Activated CD4-positive, alpha-beta memory T cell treated with anti-CD3 and anti-CD28 coated beads, Interleukin-2, amount 10 ng/mL, durations not matched to agents 7 days and 5 days (primary cell): ENCODE data around the gene EIF2B4. TPM values are rescaled to one million over a fixed set of nuclear protein-coding genes. Genes with fewer than 3 reads are reported as not detected.
A peak's percentile ranks its signal among the peaks of the same experiment; 100 is the strongest.

Experiments
- CTCF ChIA-PET: fragments of 350-600 bp; sonication (Branson Sonifier 250); formaldehyde crosslinking; loops from one replicate; lab custom pipeline; 2021; ENCODE audit warnings: antibody characterized with exemption, inconsistent platforms; lab: Charles Lee
- POLR2A ChIA-PET: fragments of 350-600 bp; sonication (Branson Sonifier 250); formaldehyde crosslinking; loops from one replicate; lab custom pipeline; 2021; ENCODE audit warnings: antibody characterized with exemption; lab: Charles Lee
- DNase-seq: peaks from one replicate; pipeline ENCODE4 v3.0.0-alpha.2; 2020
- H3K27ac Mint-ChIP-seq: one replicate; pipeline ENCODE4 v1.8.0; 2021; ENCODE audit warnings: mild to moderate bottlenecking, mixed read lengths
- H3K27me3 Mint-ChIP-seq: one replicate; pipeline ENCODE4 v1.8.0; 2021; ENCODE audit warnings: mixed read lengths
- H3K36me3 Mint-ChIP-seq: one replicate; pipeline ENCODE4 v1.8.0; 2021; ENCODE audit warnings: low read depth, mixed read lengths
- H3K4me1 Mint-ChIP-seq: one replicate; pipeline ENCODE4 v1.8.0; 2021; ENCODE audit warnings: mixed read lengths
- H3K4me3 Mint-ChIP-seq: one replicate; pipeline ENCODE4 v1.8.0; 2021; ENCODE audit warnings: mild to moderate bottlenecking, mixed read lengths
- H3K9me3 Mint-ChIP-seq: one replicate; pipeline ENCODE4 v1.8.0; 2021; ENCODE audit warnings: mixed read lengths
- total RNA-seq, 2 experiments: library from RNA; stranded (reverse); gene quantifications; one replicate each; pipeline ENCODE4 v1.2.3, GENCODE V29; 2021

EIF2B4 gene
- total RNA-seq, 2 experiments from 2014 or later = 34.1 to 36.9 TPM

- Mint-ChIP-seq H3K4me3 (peak overlapping the region; percentile 38), H3K9me3 (no peaks in the 10 kb centered on the region), H3K4me1 (peaks cover 41% of the 10 kb centered on the region), H3K27me3 (no peaks in the 10 kb centered on the region), H3K27ac (peak overlapping the region; percentile 90), H3K36me3 (peaks cover 39% of the 10 kb centered on the region)
- POLR2A ChIA-PET = interaction anchor here (0.7 to 2.6 kb wide), 11 partner anchors 9 to 238 kb away, joined by 3 to 17 read pairs (median 4); partner anchors contain the start of genes CCDC121, GPN1, PPM1G and SNX17
- CTCF ChIA-PET = interaction anchor here (0.8 to 2.0 kb wide), 4 partner anchors 10 to 38 kb away, joined by 3 to 7 read pairs (median 6); partner anchors contain the start of genes NRBP1, PPM1G and ZNF513
- no peak for DNase-seq
These were observed 20.9 kb upstream of the EIF2B4 start for GRCh38 chr2:27390822-27391679.

GRCh38 chr2:27381577-27382181, 11.5 kb upstream of the EIF2B4 start:
- Mint-ChIP-seq H3K27ac (peak overlapping the region; percentile 88), H3K27me3 (no peaks in the 10 kb centered on the region), H3K9me3 (no peaks in the 10 kb centered on the region), H3K4me1 (peaks cover 37% of the 10 kb centered on the region), H3K4me3 (peak overlapping the region; percentile 87), H3K36me3 (peaks cover 74% of the 10 kb centered on the region)
- POLR2A ChIA-PET = interaction anchor here (1.2 to 5.1 kb wide), 5 partner anchors 10 to 247 kb away, joined by 5 to 96 read pairs (median 24); partner anchors contain the start of genes CCDC121, EIF2B4, GPN1 and NRBP1
- DNase-seq = no peak
- CTCF ChIA-PET = interaction anchor here (0.9 to 3.4 kb wide), 2 partner anchors 12 to 302 kb away, joined by 3 to 14 read pairs; no protein-coding TSS in a partner anchor

GRCh38 chr2:27380626-27381545, 10.7 kb upstream of the EIF2B4 start, which contains the start of gene ZNF513:
ZNF513 (minus strand) TSS chr2:27380734; CDS start chr2:27380526, 208 bp downstream.
- no peaks in the 10 kb centered on the region for H3K27me3 Mint-ChIP-seq
- CTCF ChIA-PET = interaction anchor here (0.6 to 3.4 kb wide), 5 partner anchors 10 to 303 kb away, joined by 3 to 14 read pairs (median 5); partner anchors contain the start of genes EIF2B4 and SNX17
- POLR2A ChIA-PET = interaction anchor here (0.9 to 5.1 kb wide), 13 partner anchors 10 to 302 kb away, joined by 3 to 96 read pairs (median 10); partner anchors contain the start of genes CCDC121, EIF2B4, GPN1 and GTF3C2
- H3K9me3 Mint-ChIP-seq = no peaks in the 10 kb centered on the region
- H3K27ac Mint-ChIP-seq = peak within 1 kb of the TSS; percentile 92
- peaks cover 80% of the 10 kb centered on the region for H3K36me3 Mint-ChIP-seq
- H3K4me3 Mint-ChIP-seq = peak within 1 kb of the TSS; percentile 87
- H3K4me1 Mint-ChIP-seq = peaks cover 37% of the 10 kb centered on the region
- peak; percentile 93 for DNase-seq

GRCh38 chr2:27379836-27380625, 9.9 kb upstream of the EIF2B4 start:
- ChIA-PET POLR2A (interaction anchor here (0.6 to 5.1 kb wide), 18 partner anchors 10 to 404 kb away, joined by 3 to 96 read pairs (median 6); partner anchors contain the start of genes CCDC121, EIF2B4, GPN1 and GTF3C2), CTCF (interaction anchor here (0.6 to 3.4 kb wide), 7 partner anchors 9 to 303 kb away, joined by 3 to 14 read pairs (median 6); partner anchors contain the start of genes EIF2B4, GTF3C2 and SNX17)
- no peaks in the 10 kb centered on the region for H3K27me3 Mint-ChIP-seq

GRCh38 chr2:27379383-27379835, 9.3 kb upstream of the EIF2B4 start:
- Mint-ChIP-seq H3K27ac (peak overlapping the region; percentile 92), H3K36me3 (peaks cover 84% of the 10 kb centered on the region), H3K4me3 (peak overlapping the region; percentile 87), H3K4me1 (peaks cover 37% of the 10 kb centered on the region), H3K27me3 (no peaks in the 10 kb centered on the region), H3K9me3 (no peaks in the 10 kb centered on the region)
- ChIA-PET POLR2A (interaction anchor here (0.7 to 5.1 kb wide), 13 partner anchors 9 to 404 kb away, joined by 3 to 96 read pairs (median 10); partner anchors contain the start of genes CCDC121, EIF2B4, GPN1 and GTF3C2), CTCF (interaction anchor here (1.0 to 3.4 kb wide), 7 partner anchors 8 to 304 kb away, joined by 3 to 14 read pairs (median 6); partner anchors contain the start of genes EIF2B4, GTF3C2 and SNX17)
- DNase-seq = no peak

More at GRCh38 chr2:27379836-27380625, 9.9 kb upstream of the EIF2B4 start:
- Mint-ChIP-seq H3K4me3 (peak overlapping the region; percentile 87), H3K27ac (peak overlapping the region; percentile 92), H3K36me3 (peaks cover 82% of the 10 kb centered on the region), H3K4me1 (peaks cover 37% of the 10 kb centered on the region), H3K9me3 (no peaks in the 10 kb centered on the region)
- peak; percentile 72 for DNase-seq

GRCh38 chr2:27378809-27379290, 8.7 kb upstream of the EIF2B4 start:
- ChIA-PET CTCF (interaction anchor here (1.1 to 3.4 kb wide), 5 partner anchors 13 to 305 kb away, joined by 3 to 14 read pairs (median 5); partner anchors contain the start of gene GTF3C2), POLR2A (interaction anchor here (0.7 to 5.1 kb wide), 12 partner anchors 9 to 403 kb away, joined by 3 to 96 read pairs (median 11); partner anchors contain the start of genes CCDC121, EIF2B4, GPN1 and GTF3C2)
- no peak for DNase-seq
- peak overlapping the region; percentile 92 for H3K27ac Mint-ChIP-seq
- peaks cover 37% of the 10 kb centered on the region for H3K4me1 Mint-ChIP-seq
- peaks cover 82% of the 10 kb centered on the region for H3K36me3 Mint-ChIP-seq
- H3K4me3 Mint-ChIP-seq = peak overlapping the region; percentile 87
- H3K27me3 Mint-ChIP-seq = no peaks in the 10 kb centered on the region
- H3K9me3 Mint-ChIP-seq = no peaks in the 10 kb centered on the region

- ChIA-PET CTCF (interaction anchor here (1.2 kb wide), 1 partner anchor 26 kb away, joined by 4 read pairs; no protein-coding TSS in a partner anchor), POLR2A (interaction anchor here (2.9 to 5.1 kb wide), 4 partner anchors 8 to 56 kb away, joined by 17 to 96 read pairs (median 20); partner anchors contain the start of genes EIF2B4, MPV17, PPM1G and SNX17)
- no peak overlapping the region for H3K27ac Mint-ChIP-seq
- H3K27me3 Mint-ChIP-seq = no peaks in the 10 kb centered on the region
- no peaks in the 10 kb centered on the region for H3K9me3 Mint-ChIP-seq
- DNase-seq = no peak
- H3K4me3 Mint-ChIP-seq = no peak overlapping the region
- peaks cover 40% of the 10 kb centered on the region for H3K4me1 Mint-ChIP-seq
- H3K36me3 Mint-ChIP-seq = peaks cover 82% of the 10 kb centered on the region
These were observed 8.1 kb upstream of the EIF2B4 start for GRCh38 chr2:27378096-27378808.

- ChIA-PET POLR2A (interaction anchor here (3.9 to 5.1 kb wide), 2 partner anchors 7 to 55 kb away, joined by 17 to 96 read pairs; partner anchors contain the start of genes EIF2B4, MPV17 and SNX17), CTCF (no interaction called here)
- Mint-ChIP-seq H3K27me3 (no peaks in the 10 kb centered on the region), H3K36me3 (peaks cover 86% of the 10 kb centered on the region), H3K27ac (peak overlapping the region; percentile 18), H3K9me3 (no peaks in the 10 kb centered on the region), H3K4me1 (peaks cover 46% of the 10 kb centered on the region), H3K4me3 (no peak overlapping the region)
- DNase-seq = no peak
These were observed 7.5 kb upstream of the EIF2B4 start for GRCh38 chr2:27377618-27378095.

- Mint-ChIP-seq H3K4me1 (peaks cover 52% of the 10 kb centered on the region), H3K4me3 (no peak overlapping the region), H3K27ac (no peak overlapping the region), H3K36me3 (peaks cover 87% of the 10 kb centered on the region), H3K27me3 (no peaks in the 10 kb centered on the region), H3K9me3 (no peaks in the 10 kb centered on the region)
- no peak for DNase-seq
- POLR2A ChIA-PET = interaction anchor here (3.9 kb wide), 1 partner anchor 55 kb away, joined by 17 read pairs; the partner anchor contains the start of gene MPV17
- CTCF ChIA-PET = interaction anchor here (0.9 kb wide), 1 partner anchor 54 kb away, joined by 3 read pairs; the partner anchor contains the start of gene MPV17
These were observed 6.9 kb upstream of the EIF2B4 start for GRCh38 chr2:27376866-27377617.
